Activated naive CD8-positive, alpha-beta T cell treated with anti-CD3 and anti-CD28 coated beads, Interleukin-2, amount 10 ng/mL, durations not matched to agents 7 days and 5 days (primary cell): ENCODE results near the gene CLEC2L. TPM values are rescaled to one million over a fixed set of nuclear protein-coding genes. Genes with fewer than 3 reads are reported as not detected.

ENCODE experiments used
- ATAC-seq: fragments of 150-1000 bp; cut with Tn5 transposase; one replicate; pipeline ENCODE4 v1.10.0; 2021; ENCODE audit warnings: low read depth, moderate library complexity
- POLR2A ChIA-PET: fragments of 350-600 bp; sonication (Branson Sonifier 250); formaldehyde crosslinking; loops from one replicate; lab custom pipeline; 2021; ENCODE audit warnings: antibody characterized with exemption; lab: Charles Lee
- DNase-seq: peaks from one replicate; pipeline ENCODE4 v3.0.0; 2021
- H3K27ac Mint-ChIP-seq: one replicate; pipeline ENCODE4 v1.8.0; 2022; ENCODE audit warnings: mild to moderate bottlenecking, mixed read lengths
- H3K27me3 Mint-ChIP-seq: one replicate; pipeline ENCODE4 v1.8.0; 2022; ENCODE audit warnings: mild to moderate bottlenecking, moderate library complexity, mixed read lengths
- H3K36me3 Mint-ChIP-seq: one replicate; pipeline ENCODE4 v1.8.0; 2021; ENCODE audit warnings: mild to moderate bottlenecking, mixed read lengths
- H3K4me1 Mint-ChIP-seq: one replicate; pipeline ENCODE4 v1.8.0; 2021; ENCODE audit warnings: mixed read lengths
- H3K4me3 Mint-ChIP-seq: one replicate; pipeline ENCODE4 v1.8.0; 2022; ENCODE audit warnings: mild to moderate bottlenecking, moderate library complexity, mixed read lengths
- H3K9me3 Mint-ChIP-seq: one replicate; pipeline ENCODE4 v1.8.0; 2021; ENCODE audit warnings: mixed read lengths
- total RNA-seq, 2 experiments: library from RNA; stranded (reverse); gene quantifications; one replicate each; pipeline ENCODE4 v1.2.3, GENCODE V29; 2021

The CLEC2L gene
- total RNA-seq, 2 experiments from 2014 or later = not detected

- ATAC-seq = no peak
- peaks cover 2% of the 10 kb centered on the region for H3K36me3 Mint-ChIP-seq
- no peaks in the 10 kb centered on the region for H3K9me3 Mint-ChIP-seq
- no peaks in the 10 kb centered on the region for H3K4me1 Mint-ChIP-seq
- no peak overlapping the region for H3K4me3 Mint-ChIP-seq
- no peaks in the 10 kb centered on the region for H3K27me3 Mint-ChIP-seq
- POLR2A ChIA-PET = no interaction called here
- no peak for DNase-seq
- H3K27ac Mint-ChIP-seq = no peak overlapping the region
Observed at GRCh38 chr7:139567647-139568345, 44.3 kb downstream of the CLEC2L start.

- POLR2A ChIA-PET = no interaction called here
- no peak overlapping the region for H3K27ac Mint-ChIP-seq
- H3K4me3 Mint-ChIP-seq = no peak overlapping the region
- H3K9me3 Mint-ChIP-seq = no peaks in the 10 kb centered on the region
- peaks cover 2% of the 10 kb centered on the region for H3K36me3 Mint-ChIP-seq
- ATAC-seq (no peak), DNase-seq (no peak)
- H3K4me1 Mint-ChIP-seq = no peaks in the 10 kb centered on the region
- H3K27me3 Mint-ChIP-seq = no peaks in the 10 kb centered on the region
Observed at GRCh38 chr7:139568346-139568675, 44.8 kb downstream of the CLEC2L start.

- Mint-ChIP-seq H3K4me3 (no peak overlapping the region), H3K27ac (no peak overlapping the region), H3K27me3 (no peaks in the 10 kb centered on the region), H3K9me3 (no peaks in the 10 kb centered on the region), H3K4me1 (no peaks in the 10 kb centered on the region), H3K36me3 (peaks cover 2% of the 10 kb centered on the region)
- POLR2A ChIA-PET = no interaction called here
- DNase-seq = no peak
- no peak for ATAC-seq
Observed at GRCh38 chr7:139568813-139569490, 45.5 kb downstream of the CLEC2L start.

GRCh38 chr7:139570119-139570518 lies 46.6 kb downstream of the CLEC2L start:
- Mint-ChIP-seq H3K27ac (no peak overlapping the region), H3K4me3 (no peak overlapping the region), H3K4me1 (no peaks in the 10 kb centered on the region), H3K27me3 (no peaks in the 10 kb centered on the region), H3K9me3 (no peaks in the 10 kb centered on the region), H3K36me3 (peaks cover 2% of the 10 kb centered on the region)
- DNase-seq (no peak), ATAC-seq (no peak)
- POLR2A ChIA-PET = no interaction called here

GRCh38 chr7:139570626-139571025 lies 47.1 kb downstream of the CLEC2L start:
- Mint-ChIP-seq H3K4me1 (no peaks in the 10 kb centered on the region), H3K27me3 (no peaks in the 10 kb centered on the region), H3K36me3 (peaks cover 2% of the 10 kb centered on the region), H3K27ac (no peak overlapping the region), H3K9me3 (no peaks in the 10 kb centered on the region), H3K4me3 (no peak overlapping the region)
- no peak for ATAC-seq
- POLR2A ChIA-PET = no interaction called here
- no peak for DNase-seq

- H3K4me3 Mint-ChIP-seq = no peak overlapping the region
- H3K27ac Mint-ChIP-seq = no peak overlapping the region
- peaks cover 2% of the 10 kb centered on the region for H3K36me3 Mint-ChIP-seq
- POLR2A ChIA-PET = no interaction called here
- H3K27me3 Mint-ChIP-seq = no peaks in the 10 kb centered on the region
- DNase-seq (no peak), ATAC-seq (no peak)
- H3K4me1 Mint-ChIP-seq = no peaks in the 10 kb centered on the region
- no peaks in the 10 kb centered on the region for H3K9me3 Mint-ChIP-seq
Observed at GRCh38 chr7:139571190-139571589, 47.7 kb downstream of the CLEC2L start.

- POLR2A ChIA-PET = no interaction called here
- Mint-ChIP-seq H3K4me3 (no peak overlapping the region), H3K9me3 (no peaks in the 10 kb centered on the region), H3K27me3 (no peaks in the 10 kb centered on the region), H3K4me1 (no peaks in the 10 kb centered on the region), H3K36me3 (peaks cover 2% of the 10 kb centered on the region), H3K27ac (no peak overlapping the region)
- DNase-seq = no peak
- ATAC-seq = no peak
Observed at GRCh38 chr7:139571651-139572050, 48.2 kb downstream of the CLEC2L start.

- no peak for DNase-seq
- Mint-ChIP-seq H3K27ac (no peak overlapping the region), H3K4me3 (no peak overlapping the region), H3K36me3 (peaks cover 2% of the 10 kb centered on the region), H3K27me3 (no peaks in the 10 kb centered on the region), H3K4me1 (no peaks in the 10 kb centered on the region), H3K9me3 (no peaks in the 10 kb centered on the region)
- ATAC-seq = no peak
- POLR2A ChIA-PET = no interaction called here
Observed at GRCh38 chr7:139572071-139572470, 48.6 kb downstream of the CLEC2L start.

- Mint-ChIP-seq H3K4me1 (no peaks in the 10 kb centered on the region), H3K27me3 (no peaks in the 10 kb centered on the region), H3K4me3 (no peak overlapping the region), H3K27ac (no peak overlapping the region), H3K36me3 (peaks cover 2% of the 10 kb centered on the region), H3K9me3 (no peaks in the 10 kb centered on the region)
- POLR2A ChIA-PET = no interaction called here
- no peak for ATAC-seq
- DNase-seq = no peak
Observed at GRCh38 chr7:139572704-139573385, 49.4 kb downstream of the CLEC2L start.

GRCh38 chr7:139573871-139574270 lies 50.4 kb downstream of the CLEC2L start:
- POLR2A ChIA-PET = no interaction called here
- no peaks in the 10 kb centered on the region for H3K36me3 Mint-ChIP-seq
- no peak overlapping the region for H3K4me3 Mint-ChIP-seq
- no peak overlapping the region for H3K27ac Mint-ChIP-seq
- no peaks in the 10 kb centered on the region for H3K4me1 Mint-ChIP-seq
- H3K9me3 Mint-ChIP-seq = no peaks in the 10 kb centered on the region
- H3K27me3 Mint-ChIP-seq = no peaks in the 10 kb centered on the region
- ATAC-seq = no peak
- DNase-seq = no peak

- Mint-ChIP-seq H3K4me1 (no peaks in the 10 kb centered on the region), H3K27ac (peak overlapping the region; percentile 15), H3K9me3 (no peaks in the 10 kb centered on the region), H3K4me3 (no peak overlapping the region), H3K27me3 (no peaks in the 10 kb centered on the region), H3K36me3 (no peaks in the 10 kb centered on the region)
- DNase-seq = no peak
- POLR2A ChIA-PET = no interaction called here
- ATAC-seq = peak; percentile 22
Observed at GRCh38 chr7:139574618-139575337, 51.3 kb downstream of the CLEC2L start.

- no peaks in the 10 kb centered on the region for H3K36me3 Mint-ChIP-seq
- H3K27me3 Mint-ChIP-seq = no peaks in the 10 kb centered on the region
- H3K4me1 Mint-ChIP-seq = no peaks in the 10 kb centered on the region
- ATAC-seq = no peak
- no peaks in the 10 kb centered on the region for H3K9me3 Mint-ChIP-seq
- no peak for DNase-seq
- POLR2A ChIA-PET = no interaction called here
- no peak overlapping the region for H3K4me3 Mint-ChIP-seq
- H3K27ac Mint-ChIP-seq = no peak overlapping the region
Observed at GRCh38 chr7:139575338-139575680, 51.8 kb downstream of the CLEC2L start.

- ATAC-seq (no peak), DNase-seq (no peak)
- Mint-ChIP-seq H3K4me1 (no peaks in the 10 kb centered on the region), H3K27me3 (no peaks in the 10 kb centered on the region), H3K36me3 (no peaks in the 10 kb centered on the region), H3K9me3 (no peaks in the 10 kb centered on the region), H3K4me3 (no peak overlapping the region), H3K27ac (no peak overlapping the region)
- POLR2A ChIA-PET = interaction anchor here (0.5 to 0.7 kb wide), 2 partner anchors 11 to 361 kb away, joined by 3 read pairs; no protein-coding TSS in a partner anchor
Observed at GRCh38 chr7:139576179-139576973, 52.9 kb downstream of the CLEC2L start.
